HepG2 (cell line): ENCODE results near the gene L3MBTL3. TPM values are rescaled to one million over a fixed set of nuclear protein-coding genes. Genes with fewer than 3 reads are reported as not detected.
A peak's percentile ranks its signal among the peaks of the same experiment; 100 is the strongest.

ENCODE experiments used
- ATAC-seq: fragments of 200-7000 bp; cut with Tn5 transposase; 3 replicates; pipeline ENCODE4 v1.9.1; 2020; ENCODE audit warnings: mild to moderate bottlenecking, moderate library complexity
- BruUV-seq: library from RNA; stranded (reverse); fragments of 400-500 nt; replicated peaks from 2 replicates; lab custom pipeline; 2021; lab: Mats Ljungman, UMichigan
- CTCF ChIA-PET: fragments of 300-600 bp; formaldehyde crosslinking; extraction: SDS; loops from one replicate; lab custom pipeline; 2021; ENCODE audit warnings: low total read pairs, inconsistent platforms, low intra/inter-chr PET ratio; lab: Yijun Ruan, JAX
- POLR2A ChIA-PET: fragments of 350-600 bp; sonication (Branson Sonifier 250); formaldehyde crosslinking; loops from one replicate; lab custom pipeline; 2020; ENCODE audit warnings: antibody characterized with exemption, inconsistent platforms; lab: Yijun Ruan, JAX
- DNase-seq: peaks from one replicate; pipeline ENCODE4 v3.0.0-alpha.2; 2015; ENCODE audit warnings: low spot score
- FAIRE-seq: peaks from 3 replicates; lab custom pipeline; 2011; peaks lifted over from hg19 to GRCh38; lab: Jason Lieb, UNC
- H2AFZ ChIP-seq: one replicate; pipeline ENCODE4 v1.6.1; 2011; ENCODE audit warnings: low read length, inconsistent platforms
- H3K27ac ChIP-seq: fragments of 300-600 bp; 3 replicates; pipeline ENCODE4 v1.8.0; 2011; ENCODE audit warnings: mixed run types, mild to moderate bottlenecking, mixed read lengths, low read length, inconsistent platforms; ENCODE audit not compliant: insufficient read depth; ENCODE audit errors: extremely low read length
- H3K27me3 ChIP-seq, 2 experiments: fragments of 200-600 bp in 1 of 2; 2 replicates in 1 of 2; 3 replicates in 1 of 2; pipeline versions ENCODE4 v1.6.0 to v1.8.0; 2011; ENCODE audit warnings: low read length in 2 of 2, mild to moderate bottlenecking in 2 of 2, moderate library complexity in 2 of 2, inconsistent platforms in 1 of 2; ENCODE audit not compliant: insufficient read depth in 2 of 2, control insufficient read depth in 1 of 2
- H3K36me3 ChIP-seq, 2 experiments: fragments of 200-600 bp in 1 of 2; replicated peaks in 1 of 2; 2 replicates in 1 of 2; 3 replicates in 1 of 2; pipeline versions ENCODE4 v1.5.1 to v1.8.0; 2011; ENCODE audit warnings: low read length in 2 of 2, inconsistent platforms in 1 of 2; ENCODE audit not compliant: insufficient read depth in 2 of 2, control insufficient read depth in 1 of 2
- H3K4me1 ChIP-seq: 2 replicates; pipeline ENCODE4 v1.5.1; 2012; ENCODE audit warnings: low read length, inconsistent platforms; ENCODE audit not compliant: insufficient read depth
- H3K4me2 ChIP-seq: 2 replicates; pipeline ENCODE4 v1.6.0; 2011; ENCODE audit warnings: low read depth, low read length, inconsistent platforms
- H3K4me3 ChIP-seq, 3 experiments: fragments of 200-600 bp in 1 of 3; sonication (generic), shearing (Covaris generic) in 1 of 3; replicated peaks in 1 of 3; 2 replicates each; pipeline ENCODE4 v1.5.1; 2011 to 2016; ENCODE audit warnings: low read length in 3 of 3, inconsistent platforms in 2 of 3, low read depth in 2 of 3, mild to moderate bottlenecking in 2 of 3, control low read depth in 1 of 3, mixed read lengths in 1 of 3; ENCODE audit not compliant: insufficient read depth in 1 of 3
- H3K79me2 ChIP-seq: one replicate; pipeline ENCODE4 v1.6.1; 2011; ENCODE audit warnings: low read length, inconsistent platforms; ENCODE audit not compliant: insufficient read depth
- H3K9ac ChIP-seq: 2 replicates; pipeline ENCODE4 v1.6.0; 2011; ENCODE audit warnings: mild to moderate bottlenecking, low read depth, low read length, inconsistent platforms; ENCODE audit not compliant: insufficient read depth
- H3K9me3 ChIP-seq: 2 replicates; pipeline ENCODE4 v1.5.1; 2012; ENCODE audit warnings: mild to moderate bottlenecking, low read length
- H4K20me1 ChIP-seq: 2 replicates; pipeline ENCODE4 v1.6.0; 2011; ENCODE audit warnings: inconsistent platforms, mild to moderate bottlenecking, low read length, moderate library complexity; ENCODE audit not compliant: insufficient read depth
- ATAD3A ChIP-seq: sonication (generic); formaldehyde crosslinking; IDR thresholded peaks from 2 replicates; pipeline ENCODE4 v1.4.0; 2020; ENCODE audit warnings: missing genetic modification reagents
- BRF2 ChIP-seq: sonication (generic); formaldehyde crosslinking; IDR thresholded peaks from 2 replicates; pipeline ENCODE4 v1.8.1; 2022; ENCODE audit warnings: mild to moderate bottlenecking, missing genetic modification reagents
- CEBPB ChIP-seq: IDR thresholded peaks from 2 replicates; pipeline ENCODE4 v1.6.1; 2011; ENCODE audit warnings: low read depth, low read length, improper control_type of control experiment, borderline replicate concordance
- CHCHD3 ChIP-seq: sonication (generic); formaldehyde crosslinking; IDR thresholded peaks from 2 replicates; pipeline ENCODE4 v1.8.0; 2022; ENCODE audit warnings: mild to moderate bottlenecking, missing genetic modification reagents, moderate library complexity
- ELF1 ChIP-seq: sonication (generic); formaldehyde crosslinking; IDR thresholded peaks from 2 replicates; pipeline ENCODE4 v1.4.0; 2020; ENCODE audit warnings: missing genetic modification reagents
- ELK4 ChIP-seq: sonication (generic); formaldehyde crosslinking; IDR thresholded peaks from 2 replicates; pipeline ENCODE4 v1.9.0; 2021; ENCODE audit warnings: missing genetic modification reagents, borderline replicate concordance
- ERF ChIP-seq: IDR thresholded peaks from 2 replicates; pipeline ENCODE4 v1.6.1; 2018; ENCODE audit warnings: missing biosample characterization, missing genetic modification reagents
- NCOR1 ChIP-seq: fragments of 200-600 bp; sonication (generic); IDR thresholded peaks from 2 replicates; pipeline ENCODE4 v1.7.0; 2017; ENCODE audit warnings: antibody characterized with exemption, low read length, borderline replicate concordance
- NFYC ChIP-seq: IDR thresholded peaks from 2 replicates; pipeline ENCODE4 v1.6.1; 2016; ENCODE audit warnings: missing genetic modification reagents, missing compliant biosample characterization
- RBFOX2 ChIP-seq: fragments of 200-400 bp; formaldehyde crosslinking; IDR thresholded peaks from 2 replicates; pipeline ENCODE4 v1.6.1; 2017; ENCODE audit warnings: low read depth, mild to moderate bottlenecking, low read length
- SALL2 ChIP-seq: sonication (generic); formaldehyde crosslinking; IDR thresholded peaks from 2 replicates; pipeline ENCODE4 v1.8.1; 2023; ENCODE audit warnings: mild to moderate bottlenecking, missing genetic modification reagents, inconsistent platforms
- SMARCC2 ChIP-seq: fragments of 450-650 bp; IDR thresholded peaks from 2 replicates; pipeline ENCODE4 v1.6.1; 2017; ENCODE audit warnings: antibody characterized with exemption, mild to moderate bottlenecking
- SRSF4 ChIP-seq: fragments of 200-400 bp; formaldehyde crosslinking; IDR thresholded peaks from one replicate; pipeline ENCODE4 v1.6.1; 2018; ENCODE audit warnings: mild to moderate bottlenecking, low read depth, low read length, moderate library complexity; ENCODE audit not compliant: poor library complexity, severe bottlenecking
- TBL1XR1 ChIP-seq: fragments of 150-350 bp; IDR thresholded peaks from 2 replicates; pipeline ENCODE4 v1.6.1; 2014; ENCODE audit warnings: borderline replicate concordance, low read length; ENCODE audit not compliant: partially characterized antibody
- TBX2 ChIP-seq: sonication (generic); formaldehyde crosslinking; IDR thresholded peaks from 2 replicates; pipeline ENCODE4 v1.5.0; 2020; ENCODE audit warnings: missing genetic modification reagents, mild to moderate bottlenecking, borderline replicate concordance
- TSC22D2 ChIP-seq: sonication (generic); formaldehyde crosslinking; IDR thresholded peaks from 2 replicates; pipeline ENCODE4 v1.5.1; 2020; ENCODE audit warnings: missing genetic modification reagents, mild to moderate bottlenecking, borderline replicate concordance
- ZFAT ChIP-seq: sonication (generic); formaldehyde crosslinking; conservative IDR thresholded peaks from 2 replicates; pipeline ENCODE4 v1.8.1; 2023; ENCODE audit warnings: missing genetic modification reagents, inconsistent platforms
- ZHX1 ChIP-seq: sonication (generic); formaldehyde crosslinking; IDR thresholded peaks from 2 replicates; pipeline ENCODE4 v1.8.1; 2022; ENCODE audit warnings: low read depth, mild to moderate bottlenecking, missing genetic modification reagents
- ZMAT3 ChIP-seq: sonication (generic); formaldehyde crosslinking; conservative IDR thresholded peaks from 2 replicates; pipeline ENCODE4 v1.7.0; 2021; ENCODE audit warnings: missing genetic modification reagents
- ZMYM2 ChIP-seq: sonication (generic); formaldehyde crosslinking; IDR thresholded peaks from 2 replicates; pipeline ENCODE4 v1.8.0; 2022; ENCODE audit warnings: mild to moderate bottlenecking, missing genetic modification reagents
- ZNF44 ChIP-seq: sonication (generic); formaldehyde crosslinking; IDR thresholded peaks from 2 replicates; pipeline ENCODE4 v1.5.1; 2020; ENCODE audit warnings: mild to moderate bottlenecking, missing genetic modification reagents
- ZNF552 ChIP-seq: sonication (generic); formaldehyde crosslinking; IDR thresholded peaks from 2 replicates; pipeline ENCODE4 v1.9.0; 2022; ENCODE audit warnings: missing genetic modification reagents, mild to moderate bottlenecking, borderline replicate concordance
- ZNF629 ChIP-seq: sonication (generic); formaldehyde crosslinking; conservative IDR thresholded peaks from 2 replicates; pipeline ENCODE4 v1.5.0; 2020; ENCODE audit warnings: missing genetic modification reagents
- WGBS: methylation state at CpG from one replicate; pipeline ENCODE4 v1.1.6; 2017; ENCODE audit warnings: low lambda C conversion rate; 5-methylcytosine and 5-hydroxymethylcytosine counted together
- in situ Hi-C: cut with HindIII; loops from 2 replicates; pipeline ENCODE4 v1.10.0; 2017; ENCODE audit warnings: low pct_unique_long_range_greater_than_20kb; ENCODE audit not compliant: extremely low pct_ligation_motif_present
- intact Hi-C: fragments of 100-400 bp; cut with micrococcal nuclease; formaldehyde crosslinking; loops from one replicate; pipeline ENCODE4 v1.10.0; 2022; ENCODE audit not compliant: unreplicated experiment
- polyA plus RNA-seq, 8 experiments: library from polyadenylated mRNA; depleted of rRNA in 3 of 8; stranded (reverse) in 7 of 8; unstranded in 1 of 8; fragments of >200 nt; fragmentation: Illumina TruSeq in 4 of 8; extraction: Trizol in 4 of 8; gene quantifications; 2 replicates each; pipeline versions ENCODE4 v1.2.1 to v1.2.3, GENCODE V29; 2011 to 2016; ENCODE audit warnings: low read depth in 4 of 8, missing spikeins in 1 of 8, mixed read lengths in 1 of 8; ENCODE audit not compliant: insufficient read depth in 1 of 8
- total RNA-seq, 5 experiments: library from RNA; depleted of rRNA; stranded (reverse); fragments of >200 nt; fragmentation: Illumina TruSeq; extraction: Trizol; gene quantifications; 2 replicates each; pipeline ENCODE4 v1.2.3, GENCODE V29; 2016; ENCODE audit warnings: low read depth in 1 of 5

The L3MBTL3 gene
- total and polyA plus RNA-seq, 2 of the 13 experiments (the other 11 are each of a cell fraction or from before 2014, with no cell fraction given), result 1.5 to 2.5 TPM

- POLR2A ChIA-PET, result no interaction called here
- Histone ChIP-seq H3K27ac (no peak overlapping the region), H3K79me2 (no peaks in the 10 kb centered on the region), H3K9me3 (no peaks in the 10 kb centered on the region), H3K36me3 (no peaks in the 10 kb centered on the region), H3K4me3 (no peak overlapping the region), H3K27me3 (no peaks in the 10 kb centered on the region), H3K4me1 (peaks cover 9% of the 10 kb centered on the region), H3K9ac (no peak overlapping the region), H3K4me2 (no peak overlapping the region), H2AFZ (no peak overlapping the region), H4K20me1 (no peaks in the 10 kb centered on the region)
- ATAC-seq, result peak; percentile 81
- CTCF ChIA-PET, result no interaction called here
- in situ Hi-C loops, result no loop called here
- peak; percentile 74 for DNase-seq
- FAIRE-seq, result no peak
- 22% methylated on average over 4 of the region's 4 CpGs for WGBS
- intact Hi-C loops, result loop anchor here (10.0 kb wide), 1 partner anchor 241 kb away; no protein-coding TSS in a partner anchor
- no TSS peak for BruUV-seq
- TF ChIP-seq RBFOX2 (no peak), ZMAT3 (CRISPR knock-in tag) (no peak), SALL2 (CRISPR knock-in tag) (peak; percentile 41; the same call in 1 of the 2 replicates), NFYC (CRISPR knock-in tag) (no peak), BRF2 (CRISPR knock-in tag) (no peak), ZNF552 (no peak), TSC22D2 (CRISPR knock-in tag) (no peak), ZHX1 (no peak), ELF1 (CRISPR knock-in tag) (no peak), ZMYM2 (peak; percentile 83), ERF (CRISPR knock-in tag) (no peak), ZFAT (CRISPR knock-in tag) (no peak), TBX2 (no peak), NCOR1 (peak; percentile 78), CHCHD3 (CRISPR knock-in tag) (no peak), ELK4 (CRISPR knock-in tag) (no peak), TBL1XR1 (peak; percentile 45), SRSF4 (no peak), CEBPB (peak; percentile 94), ATAD3A (CRISPR knock-in tag) (no peak), ZNF629 (CRISPR knock-in tag) (no peak), SMARCC2 (no peak), ZNF44 (CRISPR knock-in tag) (no peak)
Measured at GRCh38 chr6:130043344-130043743, 25.0 kb downstream of the L3MBTL3 start.
